Choroid plexus epithelial cell (primary cell): Measurements from ENCODE around the gene DIP2C.
"Not testable (repeated sequence)": the region's sequence is repeated elsewhere in the genome, so short reads cannot be mapped to it uniquely, and the experiment has no call there.

Experiments
- DNase-seq: peaks from one replicate; pipeline ENCODE4 v3.0.0-alpha.2; 2010; ENCODE audit warnings: low read depth
- H3K4me3 ChIP-seq: 2 replicates; pipeline ENCODE4 v1.5.1; 2011; ENCODE audit warnings: low read depth, mild to moderate bottlenecking, control low read depth, low read length, moderate library complexity
- TF ChIP-seq, protein P1 (sequence below): conservative IDR thresholded peaks from 2 replicates; pipeline ENCODE4 v1.5.1; 2011; ENCODE audit warnings: low read depth, mild to moderate bottlenecking, control low read depth, inconsistent platforms, low read length, moderate library complexity

Gene DIP2C

DNA sequence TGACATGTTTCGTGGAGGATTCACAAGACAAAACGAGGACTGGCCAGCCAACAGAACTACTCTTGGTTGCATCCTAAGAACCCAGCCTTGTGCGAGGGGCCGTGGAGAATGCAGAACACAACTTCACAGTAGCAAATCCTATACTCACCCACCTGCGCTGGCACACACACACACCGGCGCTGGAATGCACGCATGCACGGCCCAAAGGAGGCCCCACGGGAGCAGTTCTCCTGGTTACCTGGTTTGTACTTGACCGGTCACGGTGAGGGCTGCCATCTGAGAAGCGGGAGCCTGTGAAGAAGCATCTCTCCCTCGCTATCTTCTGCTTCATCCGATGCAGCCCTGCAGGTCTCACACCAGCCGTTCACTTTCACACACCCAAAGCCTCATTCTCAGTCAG is 416.4 kb downstream of the DIP2C start:
- DNase-seq, result no peak
- TF ChIP-seq, protein P1, sequence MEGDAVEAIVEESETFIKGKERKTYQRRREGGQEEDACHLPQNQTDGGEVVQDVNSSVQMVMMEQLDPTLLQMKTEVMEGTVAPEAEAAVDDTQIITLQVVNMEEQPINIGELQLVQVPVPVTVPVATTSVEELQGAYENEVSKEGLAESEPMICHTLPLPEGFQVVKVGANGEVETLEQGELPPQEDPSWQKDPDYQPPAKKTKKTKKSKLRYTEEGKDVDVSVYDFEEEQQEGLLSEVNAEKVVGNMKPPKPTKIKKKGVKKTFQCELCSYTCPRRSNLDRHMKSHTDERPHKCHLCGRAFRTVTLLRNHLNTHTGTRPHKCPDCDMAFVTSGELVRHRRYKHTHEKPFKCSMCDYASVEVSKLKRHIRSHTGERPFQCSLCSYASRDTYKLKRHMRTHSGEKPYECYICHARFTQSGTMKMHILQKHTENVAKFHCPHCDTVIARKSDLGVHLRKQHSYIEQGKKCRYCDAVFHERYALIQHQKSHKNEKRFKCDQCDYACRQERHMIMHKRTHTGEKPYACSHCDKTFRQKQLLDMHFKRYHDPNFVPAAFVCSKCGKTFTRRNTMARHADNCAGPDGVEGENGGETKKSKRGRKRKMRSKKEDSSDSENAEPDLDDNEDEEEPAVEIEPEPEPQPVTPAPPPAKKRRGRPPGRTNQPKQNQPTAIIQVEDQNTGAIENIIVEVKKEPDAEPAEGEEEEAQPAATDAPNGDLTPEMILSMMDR, result no peak
- no peak overlapping the region for H3K4me3 ChIP-seq

DNA sequence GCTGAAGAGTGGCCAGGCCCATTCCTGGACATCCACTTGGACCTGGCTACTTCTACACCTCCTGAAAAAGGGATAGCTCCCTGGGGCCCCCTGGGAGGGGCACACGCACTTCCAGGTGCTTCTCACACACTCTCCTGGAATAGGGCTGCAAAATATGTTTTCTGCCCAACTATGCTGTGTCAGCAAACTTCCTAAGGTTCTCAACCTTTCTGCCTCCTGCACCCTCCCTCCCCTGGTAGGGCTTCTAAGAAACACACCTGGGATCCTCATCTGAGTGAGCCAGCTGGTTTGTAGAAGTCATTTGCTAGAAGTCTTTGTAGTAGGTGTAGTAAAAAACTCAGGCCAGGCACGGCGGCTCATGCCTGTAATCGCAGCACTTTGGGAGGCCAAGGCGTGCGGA is 417.7 kb downstream of the DIP2C start:
- TF ChIP-seq, protein P1, result no peak
- no peak overlapping the region for H3K4me3 ChIP-seq
- no peak for DNase-seq

DNA sequence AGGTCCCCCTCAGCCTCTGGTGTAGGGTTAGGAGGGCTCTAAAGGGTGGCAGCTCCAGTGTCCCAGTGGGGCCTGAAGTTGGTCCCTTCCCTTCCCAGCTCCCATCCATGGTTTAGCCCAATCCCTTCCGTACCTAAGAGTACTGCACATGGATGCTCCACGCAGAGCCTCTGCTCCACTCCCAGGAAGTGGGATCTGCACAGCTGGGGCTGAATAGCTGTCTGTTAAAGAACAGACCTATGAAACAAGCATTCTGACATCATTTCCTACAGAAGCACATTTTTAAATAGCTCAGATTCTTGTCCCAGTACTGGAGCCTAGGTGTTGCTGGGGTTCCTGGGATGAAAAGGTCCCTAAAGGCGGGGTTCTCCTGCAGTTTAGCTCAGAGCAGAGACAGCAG is 418.3 kb downstream of the DIP2C start:
- peak; percentile 53 for DNase-seq
- TF ChIP-seq, protein P1, result no peak
- no peak overlapping the region for H3K4me3 ChIP-seq

DNA sequence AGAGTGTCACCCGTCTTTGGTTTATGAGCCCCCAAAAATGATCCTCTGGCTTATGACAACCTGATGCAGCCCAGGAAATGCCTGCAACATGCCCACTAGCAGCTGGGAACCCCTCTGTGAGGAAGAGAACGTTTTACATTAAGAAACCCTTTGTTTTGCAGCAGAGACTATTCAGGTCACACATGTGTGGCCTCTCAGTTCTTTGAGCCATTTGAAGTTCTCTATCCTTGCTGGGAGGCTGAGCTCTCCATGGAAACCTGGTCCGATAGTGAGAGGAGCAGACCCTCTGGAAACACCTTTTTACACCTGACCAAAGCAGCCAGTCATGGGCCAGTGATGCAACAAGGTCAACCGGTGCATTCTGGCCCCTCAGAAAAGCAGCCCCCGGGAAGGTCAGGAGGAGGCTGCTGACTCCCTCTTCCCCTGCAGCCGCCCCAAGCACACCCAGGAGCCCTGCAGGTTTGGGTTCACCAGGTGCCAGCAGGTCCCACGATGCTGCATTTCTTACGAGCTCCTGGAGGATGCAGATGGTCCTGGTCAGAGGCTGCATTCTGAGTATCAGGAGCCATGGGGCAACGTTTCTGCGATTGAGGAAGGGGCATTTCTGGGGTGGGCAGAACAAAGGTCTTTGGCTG is 419.9 kb downstream of the DIP2C start:
- TF ChIP-seq, protein P1, result no peak
- H3K4me3 ChIP-seq, result no peak overlapping the region
- no peak for DNase-seq

DNA sequence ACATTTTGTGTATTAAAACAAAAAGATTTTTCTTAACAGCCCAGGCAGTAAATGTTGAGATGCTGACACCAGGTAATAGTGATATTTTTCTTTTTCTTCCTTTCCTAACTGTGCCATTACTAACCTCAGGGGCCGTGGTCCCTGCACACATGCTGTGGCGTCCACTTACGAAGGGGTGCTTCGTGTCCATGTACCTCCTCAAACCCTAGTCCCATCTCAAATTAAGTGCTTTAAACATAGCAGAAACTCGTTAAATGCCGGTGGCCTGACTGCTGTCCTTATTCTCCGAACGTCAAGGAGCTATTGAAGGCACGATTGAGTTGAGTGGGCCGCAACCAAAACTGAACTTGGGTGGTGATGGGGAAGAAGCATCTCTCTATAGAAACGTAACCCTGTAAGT is 421.8 kb downstream of the DIP2C start:
- no peak overlapping the region for H3K4me3 ChIP-seq
- no peak for DNase-seq
- TF ChIP-seq, protein P1, result no peak

DNA sequence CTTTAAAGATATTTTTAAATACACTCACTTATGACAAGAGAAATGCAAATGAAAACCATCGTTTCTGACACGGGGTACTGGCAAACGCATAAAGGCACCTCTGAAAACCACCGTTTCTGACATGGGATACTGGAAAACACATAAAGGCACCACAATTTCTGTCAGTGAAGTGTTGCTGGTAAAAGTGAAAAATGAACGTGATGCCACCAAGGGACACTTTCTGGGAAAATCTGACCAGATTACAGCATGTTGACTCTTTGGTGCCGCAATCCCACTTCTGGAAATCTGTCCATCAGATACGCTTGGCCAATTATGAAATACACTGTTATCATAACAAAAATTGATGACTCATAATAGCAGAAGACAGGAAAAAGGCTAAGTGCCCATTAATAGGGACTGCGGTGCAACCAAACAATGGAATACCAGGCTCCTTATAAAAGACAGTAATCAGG is 422.5 kb downstream of the DIP2C start:
- no peak overlapping the region for H3K4me3 ChIP-seq
- TF ChIP-seq, protein P1, result no peak
- DNase-seq, result peak; percentile 65

DNA sequence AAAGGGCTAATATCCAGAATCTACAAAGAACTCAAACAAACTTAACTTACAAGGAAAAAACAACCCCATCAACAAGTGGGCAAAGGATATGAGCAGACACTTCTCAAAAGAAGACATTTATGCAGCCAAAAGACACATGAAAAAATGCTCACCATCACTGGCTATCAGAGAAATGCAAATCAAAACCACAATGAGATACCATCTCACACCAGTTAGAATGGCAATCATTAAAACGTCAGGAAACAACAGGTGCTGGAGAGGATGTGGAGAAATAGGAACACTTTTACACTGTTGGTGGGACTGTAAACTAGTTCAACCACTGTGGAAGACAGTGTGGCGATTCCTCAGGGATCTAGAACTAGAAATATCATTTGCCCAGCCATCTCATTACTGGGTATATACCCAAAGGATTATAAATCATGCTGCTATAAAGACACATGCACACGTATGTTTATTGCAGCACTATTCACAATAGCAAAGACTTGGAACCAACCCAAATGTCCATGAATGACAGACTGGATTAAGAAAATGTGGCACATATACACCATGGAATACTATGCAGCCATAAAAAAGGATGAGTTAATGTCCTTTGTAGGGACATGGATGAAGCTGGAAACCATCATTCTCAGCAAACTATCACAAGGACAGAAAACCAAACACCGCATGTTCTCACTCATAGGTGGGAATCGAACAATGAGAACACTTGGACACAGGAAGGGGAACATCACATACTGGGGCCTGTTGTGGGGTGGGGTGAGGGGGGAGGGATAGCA is 423.5 kb downstream of the DIP2C start:
- not testable (repeated sequence) for DNase-seq, H3K4me3 ChIP-seq

DNA sequence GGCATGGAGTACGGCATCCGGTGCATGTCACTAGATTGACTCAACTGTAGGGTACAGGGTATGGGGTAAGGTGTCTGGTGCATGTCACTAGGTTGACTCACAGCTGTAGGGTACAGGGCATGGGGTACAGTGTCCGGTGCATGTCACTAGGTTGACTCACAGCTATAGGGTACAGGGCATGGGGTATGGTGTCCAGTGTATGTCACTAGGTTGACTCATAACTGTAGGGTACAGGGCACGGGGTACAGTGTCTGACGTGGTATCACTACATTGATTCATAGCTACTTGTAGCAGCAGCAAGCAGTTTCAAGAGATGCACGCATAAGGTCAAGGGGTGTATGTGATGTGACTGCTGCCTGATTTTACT is 424.4 kb downstream of the DIP2C start:
- DNase-seq, H3K4me3 ChIP-seq: not testable (repeated sequence)

DNA sequence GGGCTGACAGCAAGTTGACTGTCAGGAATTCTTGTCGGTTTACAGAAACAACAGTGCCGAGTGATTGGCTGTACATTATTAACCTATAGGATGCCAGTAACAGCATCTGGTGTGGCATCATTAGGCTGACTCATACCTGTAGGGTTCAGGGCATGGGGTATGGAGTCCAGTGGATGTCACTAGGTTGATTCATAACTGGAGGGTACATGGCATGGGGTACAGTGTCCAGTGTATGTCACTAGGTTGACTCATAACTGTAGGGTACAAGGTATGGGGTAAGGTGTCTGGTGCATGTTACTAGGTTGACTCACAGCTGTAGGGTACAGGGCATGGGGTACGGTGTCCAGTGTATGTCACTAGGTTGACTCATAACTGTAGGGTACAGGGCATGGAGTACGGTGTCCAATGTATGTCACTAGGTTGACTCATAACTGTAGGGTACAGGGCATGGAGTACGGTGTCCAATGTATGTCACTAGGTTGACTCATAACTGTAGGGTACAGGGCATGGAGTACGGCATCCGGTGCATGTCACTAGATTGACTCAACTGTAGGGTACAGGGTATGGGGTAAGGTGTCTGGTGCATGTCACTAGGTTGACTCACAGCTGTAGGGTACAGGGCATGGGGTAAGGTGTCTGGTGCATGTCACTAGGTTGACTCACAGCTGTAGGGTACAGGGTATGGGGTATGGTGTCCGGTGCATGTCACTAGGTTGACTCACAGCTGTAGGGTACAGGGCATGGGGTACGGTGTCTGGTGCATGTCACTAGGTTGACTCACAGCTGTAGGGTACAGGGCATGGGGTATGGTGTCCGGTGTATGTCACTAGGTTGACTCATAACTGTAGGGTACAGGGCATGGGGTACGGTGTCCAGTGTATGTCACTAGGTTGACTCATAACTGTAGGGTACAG is 425.1 kb downstream of the DIP2C start:
- DNase-seq, H3K4me3 ChIP-seq: not testable (repeated sequence)
